ENCODE results near the gene SLC15A1. TPM values are rescaled to one million over a fixed set of nuclear protein-coding genes. Genes with fewer than 3 reads are reported as not detected.

The SLC15A1 gene
- polyA plus RNA-seq, 3 donors, result not detected

DNA sequence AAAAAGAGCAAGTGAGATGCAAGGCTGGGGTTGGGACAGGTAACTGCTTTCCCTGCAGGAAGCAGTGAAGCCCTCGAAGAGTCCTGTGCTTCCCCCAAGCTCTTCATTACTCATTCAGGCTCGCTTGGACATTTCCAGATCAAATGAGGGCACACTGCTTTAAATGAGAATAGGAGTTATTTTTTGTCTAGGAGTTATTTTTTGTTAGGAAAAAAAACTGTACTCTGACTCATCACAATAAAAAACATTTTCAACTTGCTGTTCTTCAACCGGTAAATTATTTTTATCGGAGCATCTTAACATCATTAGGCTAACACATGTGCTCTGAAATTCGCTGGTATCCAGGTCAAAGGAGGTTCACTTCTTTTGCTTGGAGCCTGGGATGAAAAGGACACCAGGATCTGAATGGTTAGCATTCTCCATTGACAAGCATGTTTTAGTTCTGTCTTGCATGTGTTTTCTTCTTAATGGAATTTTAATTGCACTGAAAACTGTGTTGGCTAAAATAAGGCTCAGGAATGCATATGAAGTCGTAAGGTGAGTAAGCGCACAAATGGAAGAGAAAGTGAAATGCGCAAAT lies 94.9 kb downstream of the SLC15A1 start:
- H3K27me3 ChIP-seq (ENCODE audit: control insufficient read depth in 2 of 2, insufficient read depth in 2 of 2, low read length in 2 of 2), result no peaks in the 10 kb centered on the region
- no peak overlapping the region for H2AFZ ChIP-seq (ENCODE audit: insufficient read depth, low read depth, low read length, poor library complexity, severe bottlenecking)
- Mint-ChIP-seq H3K36me3 (no peaks in the 10 kb centered on the region), H3K27ac (no peak overlapping the region), H3K27me3 (ENCODE audit: low read depth in 3 of 3) (peaks cover 7 to 8% (median 8%) of the 10 kb centered on the region in 3 donors), H3K4me3 (no peak overlapping the region), H3K9me3 (no peaks in the 10 kb centered on the region), H3K4me1 (peaks cover 2% of the 10 kb centered on the region)
- DNase-seq, result no peak
- intact Hi-C loops (cut with micrococcal nuclease), result no loop called here
- TF ChIP-seq, protein P1, sequence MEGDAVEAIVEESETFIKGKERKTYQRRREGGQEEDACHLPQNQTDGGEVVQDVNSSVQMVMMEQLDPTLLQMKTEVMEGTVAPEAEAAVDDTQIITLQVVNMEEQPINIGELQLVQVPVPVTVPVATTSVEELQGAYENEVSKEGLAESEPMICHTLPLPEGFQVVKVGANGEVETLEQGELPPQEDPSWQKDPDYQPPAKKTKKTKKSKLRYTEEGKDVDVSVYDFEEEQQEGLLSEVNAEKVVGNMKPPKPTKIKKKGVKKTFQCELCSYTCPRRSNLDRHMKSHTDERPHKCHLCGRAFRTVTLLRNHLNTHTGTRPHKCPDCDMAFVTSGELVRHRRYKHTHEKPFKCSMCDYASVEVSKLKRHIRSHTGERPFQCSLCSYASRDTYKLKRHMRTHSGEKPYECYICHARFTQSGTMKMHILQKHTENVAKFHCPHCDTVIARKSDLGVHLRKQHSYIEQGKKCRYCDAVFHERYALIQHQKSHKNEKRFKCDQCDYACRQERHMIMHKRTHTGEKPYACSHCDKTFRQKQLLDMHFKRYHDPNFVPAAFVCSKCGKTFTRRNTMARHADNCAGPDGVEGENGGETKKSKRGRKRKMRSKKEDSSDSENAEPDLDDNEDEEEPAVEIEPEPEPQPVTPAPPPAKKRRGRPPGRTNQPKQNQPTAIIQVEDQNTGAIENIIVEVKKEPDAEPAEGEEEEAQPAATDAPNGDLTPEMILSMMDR (IDR thresholded peaks at IDR 0.05), result no peak
- no peaks in the 10 kb centered on the region for H3K79me2 ChIP-seq (ENCODE audit: insufficient read depth, low read length)
- H3K9ac ChIP-seq (ENCODE audit: insufficient read depth, low read length, poor library complexity, severe bottlenecking), result no peak overlapping the region
- no peak overlapping the region for H3K4me3 ChIP-seq (replicated peaks in 1 of 3; ENCODE audit: low read depth in 2 of 3, low read length in 3 of 3)
- H3K9me3 ChIP-seq (replicated peaks in 1 of 2; ENCODE audit: control insufficient read depth in 1 of 2, insufficient read depth in 1 of 2, low read length in 2 of 2), result no peaks in the 10 kb centered on the region
- no peaks in the 10 kb centered on the region for H4K20me1 ChIP-seq (ENCODE audit: insufficient read depth, low read length)
- 82% methylated on average over 6 of the region's 8 CpGs for WGBS (ENCODE audit: insufficient coverage)
- no peak overlapping the region for H3K4me2 ChIP-seq (replicated peaks; ENCODE audit: extremely low read depth, low read length, poor library complexity, severe bottlenecking)
- H3K4me1 ChIP-seq (ENCODE audit: control insufficient read depth in 1 of 2, insufficient read depth in 2 of 2, low read length in 2 of 2), result no peaks in the 10 kb centered on the region
- no peaks in the 10 kb centered on the region for H3K36me3 ChIP-seq (replicated peaks in 1 of 2; ENCODE audit: control insufficient read depth in 1 of 2, insufficient read depth in 2 of 2, low read length in 2 of 2)
- H3K27ac ChIP-seq (ENCODE audit: low read depth in 1 of 2, low read length in 2 of 2), result no peak overlapping the region

DNA sequence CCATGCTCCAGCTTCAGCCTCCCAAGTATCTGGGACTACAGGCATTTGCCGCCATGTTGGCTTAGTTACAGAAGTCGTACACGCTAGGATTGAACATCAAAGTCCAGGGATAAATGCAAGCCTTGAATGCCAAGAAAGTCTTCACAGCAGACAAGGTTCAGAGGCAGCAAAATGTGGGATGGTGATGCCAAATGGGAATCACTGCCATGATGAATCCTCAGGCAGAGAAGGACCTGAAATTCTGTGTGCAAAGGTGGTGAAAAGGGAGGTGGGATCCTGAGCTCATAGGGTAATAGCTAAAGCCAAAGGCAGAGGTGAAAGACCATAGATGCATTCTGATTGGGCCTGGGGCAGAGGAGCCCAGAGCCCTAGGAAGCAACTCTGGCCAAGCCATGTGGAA lies 96.2 kb downstream of the SLC15A1 start:
- H3K27ac ChIP-seq (ENCODE audit: low read depth in 1 of 2, low read length in 2 of 2), result no peak overlapping the region
- no peak overlapping the region for H3K9ac ChIP-seq (ENCODE audit: insufficient read depth, low read length, poor library complexity, severe bottlenecking)
- 100% methylated on average over 3 of the region's 3 CpGs for WGBS (ENCODE audit: insufficient coverage)
- TF ChIP-seq, protein P1 (IDR thresholded peaks at IDR 0.05), result no peak
- peaks cover 3% of the 10 kb centered on the region in 2 donors for H3K4me1 ChIP-seq (ENCODE audit: control insufficient read depth in 1 of 2, insufficient read depth in 2 of 2, low read length in 2 of 2)
- no peaks in the 10 kb centered on the region for H3K9me3 ChIP-seq (replicated peaks in 1 of 2; ENCODE audit: control insufficient read depth in 1 of 2, insufficient read depth in 1 of 2, low read length in 2 of 2)
- H3K27me3 ChIP-seq (ENCODE audit: control insufficient read depth in 2 of 2, insufficient read depth in 2 of 2, low read length in 2 of 2), result no peaks in the 10 kb centered on the region
- H3K4me3 Mint-ChIP-seq, result no peak overlapping the region
- DNase-seq, result no peak
- H3K4me3 ChIP-seq (replicated peaks in 1 of 3; ENCODE audit: low read depth in 2 of 3, low read length in 3 of 3), result no peak overlapping the region
- peaks cover 6 to 8% (median 7%) of the 10 kb centered on the region in 3 donors for H3K27me3 Mint-ChIP-seq (ENCODE audit: low read depth in 3 of 3)
- peaks cover 5% of the 10 kb centered on the region for H3K4me1 Mint-ChIP-seq
- no peaks in the 10 kb centered on the region for H3K36me3 ChIP-seq (replicated peaks in 1 of 2; ENCODE audit: control insufficient read depth in 1 of 2, insufficient read depth in 2 of 2, low read length in 2 of 2)
- H3K4me2 ChIP-seq (replicated peaks; ENCODE audit: extremely low read depth, low read length, poor library complexity, severe bottlenecking), result no peak overlapping the region
- H3K9me3 Mint-ChIP-seq, result no peaks in the 10 kb centered on the region
- intact Hi-C loops (cut with micrococcal nuclease), result no loop called here
- no peaks in the 10 kb centered on the region for H3K79me2 ChIP-seq (ENCODE audit: insufficient read depth, low read length)
- H4K20me1 ChIP-seq (ENCODE audit: insufficient read depth, low read length), result no peaks in the 10 kb centered on the region
- H2AFZ ChIP-seq (ENCODE audit: insufficient read depth, low read depth, low read length, poor library complexity, severe bottlenecking), result no peak overlapping the region
- H3K27ac Mint-ChIP-seq, result no peak overlapping the region
- H3K36me3 Mint-ChIP-seq, result no peaks in the 10 kb centered on the region

All from CD14-positive monocyte (primary cell).